DOHH2 (cell line): ENCODE measurements around the gene FKBP5.

Experiments used
- H3F3A ChIP-seq: fragments of 200-600 bp; sonication (generic), shearing (Covaris generic); 2 replicates; pipeline ENCODE4 v1.6.0; 2016; ENCODE audit warnings: antibody characterized with exemption, mild to moderate bottlenecking; ENCODE audit not compliant: control insufficient read depth, insufficient read depth
- H3K27ac ChIP-seq: fragments of 200-600 bp; sonication (generic); 2 replicates; pipeline ENCODE4 v1.5.1; 2014; ENCODE audit warnings: low read depth, mild to moderate bottlenecking, low read length, moderate library complexity
- H3K27me3 ChIP-seq: fragments of 200-600 bp; sonication (generic); 2 replicates; pipeline ENCODE4 v1.6.1; 2014; ENCODE audit warnings: mild to moderate bottlenecking, low read length, mixed read lengths; ENCODE audit not compliant: control insufficient read depth
- H3K36me3 ChIP-seq: fragments of 200-600 bp; sonication (generic); 2 replicates; pipeline ENCODE4 v1.6.1; 2014; ENCODE audit warnings: mild to moderate bottlenecking, low read length, moderate library complexity, mixed read lengths; ENCODE audit not compliant: control insufficient read depth
- H3K4me1 ChIP-seq: fragments of 200-600 bp; sonication (generic); 2 replicates; pipeline ENCODE4 v1.6.1; 2014; ENCODE audit warnings: mild to moderate bottlenecking, low read length, mixed read lengths; ENCODE audit not compliant: control insufficient read depth
- H3K4me2 ChIP-seq: fragments of 200-600 bp; sonication (generic); 2 replicates; pipeline ENCODE4 v1.6.0; 2014; ENCODE audit warnings: mild to moderate bottlenecking, low read length, moderate library complexity
- H3K4me3 ChIP-seq: fragments of 200-600 bp; sonication (generic); 2 replicates; pipeline ENCODE4 v1.5.1; 2014; ENCODE audit warnings: mild to moderate bottlenecking, low read length, mixed read lengths
- H3K79me2 ChIP-seq: fragments of 200-600 bp; sonication (generic); 2 replicates; pipeline ENCODE4 v1.6.1; 2014; ENCODE audit warnings: mild to moderate bottlenecking, low read length, mixed read lengths; ENCODE audit not compliant: control insufficient read depth
- H3K9me2 ChIP-seq: fragments of 200-600 bp; sonication (generic); replicated peaks from 2 replicates; pipeline ENCODE4 v1.6.1; 2014; ENCODE audit warnings: mild to moderate bottlenecking, low read length, mixed read lengths; ENCODE audit not compliant: control insufficient read depth
- H3K9me3 ChIP-seq: fragments of 200-600 bp; sonication (generic); 2 replicates; pipeline ENCODE4 v1.6.1; 2014; ENCODE audit warnings: antibody characterized with exemption, low read length, mixed read lengths; ENCODE audit not compliant: control insufficient read depth, insufficient read depth
- H4K20me1 ChIP-seq: fragments of 200-600 bp; sonication (generic); 2 replicates; pipeline ENCODE4 v1.6.0; 2014; ENCODE audit warnings: low read depth, mild to moderate bottlenecking, antibody characterized with exemption, low read length, moderate library complexity; ENCODE audit not compliant: control insufficient read depth, insufficient read depth
- CTCF ChIP-seq: fragments of 200-600 bp; sonication (generic); IDR thresholded peaks from one replicate; pipeline ENCODE4 v1.5.1; 2014; ENCODE audit warnings: antibody characterized with exemption, mild to moderate bottlenecking, low read depth, low read length; ENCODE audit not compliant: poor library complexity, severe bottlenecking
- EZH2phosphoT487 ChIP-seq: fragments of 200-600 bp; sonication (generic); IDR thresholded peaks from 2 replicates; pipeline ENCODE4 v1.6.1; 2017; ENCODE audit warnings: borderline replicate concordance, mild to moderate bottlenecking, antibody characterized with exemption, low read length, moderate library complexity, mixed read lengths

Gene FKBP5

GRCh38 chr6:35569011-35569461 is 119.7 kb downstream of the FKBP5 start:
- no peak overlapping the region for H3K4me2 ChIP-seq
- TF ChIP-seq EZH2phosphoT487, result no peak
- TF ChIP-seq CTCF, result peak; percentile 62
- H4K20me1 ChIP-seq, result 0 out of 2 replicates have a peak, but pooled peaks cover 3% of the 10 kb centered on the region
- H3F3A ChIP-seq, result 0 out of 2 replicates have a peak, but pooled peaks cover 2% of the 10 kb centered on the region
- peaks cover 5% of the 10 kb centered on the region for H3K36me3 ChIP-seq
- no peak overlapping the region for H3K27ac ChIP-seq
- H3K4me3 ChIP-seq, result no peak overlapping the region
- H3K79me2 ChIP-seq, result no peaks in the 10 kb centered on the region
- H3K4me1 ChIP-seq, result no peaks in the 10 kb centered on the region
- H3K27me3 ChIP-seq, result peaks cover 8% of the 10 kb centered on the region; the same call in 1 of the 2 replicates
- H3K9me2 ChIP-seq, result no peaks in the 10 kb centered on the region
- H3K9me3 ChIP-seq, result no peaks in the 10 kb centered on the region

GRCh38 chr6:35566794-35567193 is 121.9 kb downstream of the FKBP5 start:
- peaks cover 26% of the 10 kb centered on the region for H3K27me3 ChIP-seq
- no peaks in the 10 kb centered on the region for H3K9me2 ChIP-seq
- H3K27ac ChIP-seq, result no peak overlapping the region
- H3K36me3 ChIP-seq, result no peaks in the 10 kb centered on the region
- 0 out of 2 replicates have a peak, but pooled peaks cover 3% of the 10 kb centered on the region for H4K20me1 ChIP-seq
- H3K4me3 ChIP-seq, result no peak overlapping the region
- TF ChIP-seq CTCF, result no peak
- no peak overlapping the region for H3K4me2 ChIP-seq
- 0 out of 2 replicates have a peak, but pooled peaks cover 2% of the 10 kb centered on the region for H3F3A ChIP-seq
- no peaks in the 10 kb centered on the region for H3K79me2 ChIP-seq
- no peaks in the 10 kb centered on the region for H3K9me3 ChIP-seq
- no peaks in the 10 kb centered on the region for H3K4me1 ChIP-seq

- Histone ChIP-seq H3K36me3 (no peaks in the 10 kb centered on the region), H3K27ac (no peak overlapping the region), H3K9me2 (no peaks in the 10 kb centered on the region), H3K4me3 (no peak overlapping the region), H4K20me1 (no peaks in the 10 kb centered on the region), H3K27me3 (peaks cover 33% of the 10 kb centered on the region), H3K9me3 (no peaks in the 10 kb centered on the region), H3F3A (no peaks in the 10 kb centered on the region), H3K4me2 (no peak overlapping the region), H3K79me2 (no peaks in the 10 kb centered on the region), H3K4me1 (no peaks in the 10 kb centered on the region)
- no peak for TF ChIP-seq EZH2phosphoT487
- no peak for TF ChIP-seq CTCF
Observed at GRCh38 chr6:35564733-35565132, 124.0 kb downstream of the FKBP5 start.
